ENCODE data around the gene FBXO42.
A peak's percentile ranks its signal among the peaks of the same experiment; 100 is the strongest.

FBXO42 gene

GRCh38 chr1:16321176-16321867, 31.0 kb downstream of the FBXO42 start:
- no peak for DNase-seq

GRCh38 chr1:16318555-16318954, 33.7 kb downstream of the FBXO42 start:
- DNase-seq = no peak

GRCh38 chr1:16315437-16315836, 36.8 kb downstream of the FBXO42 start:
- DNase-seq = no peak

GRCh38 chr1:16307222-16307621, 45.1 kb downstream of the FBXO42 start:
- DNase-seq = no peak

- no peak for DNase-seq
These were observed 49.3 kb downstream of the FBXO42 start for GRCh38 chr1:16302709-16303627.

DNA sequence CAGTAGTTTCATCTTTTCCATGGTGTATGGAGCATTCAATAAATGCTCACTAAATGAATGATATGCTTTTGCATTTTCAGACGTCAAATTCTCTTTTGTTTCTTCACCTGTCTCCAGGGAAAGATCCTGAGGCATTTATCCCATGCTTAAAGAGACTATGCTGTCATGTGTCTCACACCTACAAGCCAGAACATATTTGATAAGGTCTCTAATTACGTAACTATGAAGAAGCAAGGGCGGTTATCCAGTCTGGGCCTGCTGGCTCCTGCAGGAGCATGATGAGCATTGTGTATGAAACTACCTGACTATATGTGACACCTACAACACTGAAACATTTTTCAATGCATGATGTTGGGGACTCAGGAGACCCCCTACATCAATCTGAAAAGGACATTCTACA, 51.8 kb downstream of the FBXO42 start:
- no peak for DNase-seq

DNA sequence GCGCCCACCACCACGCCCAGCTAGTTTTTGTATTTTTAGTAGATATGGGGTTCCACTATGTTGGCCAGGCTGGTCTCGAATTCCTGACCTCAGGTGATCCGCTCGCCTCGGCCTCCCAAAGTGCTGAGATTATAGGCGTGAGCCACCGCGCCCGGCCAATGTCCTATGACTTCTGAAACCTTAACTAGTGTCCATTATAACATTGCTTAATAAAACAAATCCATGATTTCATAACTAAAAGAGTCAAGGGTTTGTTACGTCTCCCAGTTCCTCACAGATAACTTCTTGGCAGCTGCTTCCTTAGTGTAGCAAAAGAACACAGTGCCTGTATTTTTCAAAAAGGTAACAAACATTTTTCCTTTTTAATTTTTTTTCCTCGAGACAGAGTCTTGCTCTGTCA, 53.6 kb downstream of the FBXO42 start:
- no peak for DNase-seq

GRCh38 chr1:16296643-16297042, 55.6 kb downstream of the FBXO42 start:
- no peak for DNase-seq

GRCh38 chr1:16294219-16295212, 57.8 kb downstream of the FBXO42 start:
- no peak for DNase-seq

GRCh38 chr1:16293538-16293937, 58.7 kb downstream of the FBXO42 start:
- DNase-seq = no peak

- DNase-seq = no peak
These were observed 59.5 kb downstream of the FBXO42 start for GRCh38 chr1:16292739-16293138.

DNA sequence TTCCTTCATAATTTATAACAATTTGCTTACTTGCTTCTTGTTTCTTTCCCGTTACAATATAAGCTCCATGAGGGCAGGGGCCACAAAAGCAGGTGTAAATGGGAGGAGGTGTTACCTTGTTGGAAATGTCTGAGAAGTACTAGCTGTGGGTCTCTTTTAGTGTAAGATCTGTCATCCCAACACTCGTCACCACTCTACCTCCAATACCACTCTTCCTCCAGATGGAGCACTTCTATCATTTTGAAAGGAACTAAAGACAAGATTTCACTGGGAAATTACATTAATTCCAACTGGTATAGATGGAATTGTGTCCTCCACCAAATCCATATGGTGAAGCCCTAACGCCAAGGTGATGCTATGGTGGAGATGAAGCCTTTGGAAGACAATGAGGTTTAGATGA, 62.3 kb downstream of the FBXO42 start:
- DNase-seq = no peak

DNA sequence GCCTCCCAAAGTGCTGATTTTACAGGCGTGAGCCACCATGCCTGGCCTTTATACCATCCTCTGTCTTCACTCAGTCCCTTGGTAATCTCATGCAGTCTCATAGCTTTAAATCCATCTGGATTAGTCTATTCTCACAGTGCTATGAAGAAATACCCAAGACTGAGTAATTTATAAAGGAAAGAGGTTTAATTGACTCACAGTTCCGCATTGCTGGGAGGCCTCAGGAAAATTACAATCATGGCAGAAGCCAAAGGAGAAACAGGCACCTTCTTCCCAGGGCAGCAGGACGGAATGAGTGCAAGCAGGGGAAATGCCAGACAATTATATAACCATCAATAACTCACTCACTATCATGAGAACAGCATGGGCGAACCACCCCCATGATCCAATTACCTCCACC, 66.2 kb downstream of the FBXO42 start:
- peak; percentile 83 for DNase-seq

- DNase-seq = no peak
These were observed 70.5 kb downstream of the FBXO42 start for GRCh38 chr1:16281765-16282164.

- DNase-seq = no peak
These were observed 73.1 kb downstream of the FBXO42 start for GRCh38 chr1:16279186-16279585.

DNA sequence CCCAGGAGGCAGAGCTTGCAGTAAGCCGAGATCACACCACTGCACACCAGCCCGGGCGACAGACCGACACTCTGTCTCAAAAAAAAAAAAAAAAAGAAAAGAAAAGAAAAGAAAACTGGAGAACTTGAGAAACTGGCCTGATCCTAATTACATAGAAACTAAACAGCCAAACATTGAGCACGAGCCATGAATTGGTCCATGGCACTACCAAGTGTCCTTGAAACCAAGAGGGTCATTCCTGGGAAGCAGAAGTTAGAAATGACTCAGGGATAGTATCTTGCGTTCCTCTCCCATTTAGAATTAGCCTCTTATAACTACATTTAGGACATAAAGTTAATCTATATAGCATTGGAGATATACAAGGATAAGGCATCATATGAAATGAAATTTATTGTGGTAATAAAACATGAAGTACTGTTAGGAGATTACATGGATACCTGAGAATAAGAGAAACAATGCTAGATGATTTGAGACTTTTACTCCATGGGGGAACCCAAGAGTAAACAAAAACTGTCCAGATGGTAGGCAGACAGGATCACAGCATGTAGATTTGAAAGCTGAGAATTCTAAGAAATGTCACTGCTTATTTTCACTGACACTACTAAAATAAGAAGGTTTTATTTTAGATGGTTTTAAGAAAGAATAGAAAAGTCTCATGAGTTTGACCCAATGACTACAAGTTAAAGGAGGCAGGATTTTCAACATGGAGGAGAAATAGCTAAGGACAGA, 75.8 kb downstream of the FBXO42 start:
- no peak for DNase-seq

- no peak for DNase-seq
These were observed 76.7 kb downstream of the FBXO42 start for GRCh38 chr1:16275591-16275990.

DNA sequence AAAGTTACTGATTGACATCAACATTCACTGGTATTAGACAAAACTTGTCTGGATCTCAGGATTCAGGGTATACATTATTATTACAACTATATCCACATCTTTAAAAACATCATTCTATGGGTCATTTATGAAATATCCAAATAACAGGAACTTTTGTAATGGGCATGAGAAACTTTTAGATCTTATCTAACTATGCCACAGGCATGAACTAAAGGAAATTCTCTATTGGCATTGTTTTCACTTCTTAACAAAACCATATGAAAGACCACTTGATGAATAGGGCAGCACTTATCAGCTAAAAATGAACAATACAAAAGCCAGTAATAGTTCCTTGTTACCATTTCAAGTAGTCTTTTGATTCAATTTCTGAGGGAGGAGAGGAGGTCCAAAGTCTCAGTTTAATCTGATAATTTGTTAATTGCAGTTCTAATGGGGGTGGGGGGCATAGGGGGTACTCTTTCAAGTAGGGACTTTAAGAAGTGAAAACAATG, 84.5 kb downstream of the FBXO42 start:
- no peak for DNase-seq

DNA sequence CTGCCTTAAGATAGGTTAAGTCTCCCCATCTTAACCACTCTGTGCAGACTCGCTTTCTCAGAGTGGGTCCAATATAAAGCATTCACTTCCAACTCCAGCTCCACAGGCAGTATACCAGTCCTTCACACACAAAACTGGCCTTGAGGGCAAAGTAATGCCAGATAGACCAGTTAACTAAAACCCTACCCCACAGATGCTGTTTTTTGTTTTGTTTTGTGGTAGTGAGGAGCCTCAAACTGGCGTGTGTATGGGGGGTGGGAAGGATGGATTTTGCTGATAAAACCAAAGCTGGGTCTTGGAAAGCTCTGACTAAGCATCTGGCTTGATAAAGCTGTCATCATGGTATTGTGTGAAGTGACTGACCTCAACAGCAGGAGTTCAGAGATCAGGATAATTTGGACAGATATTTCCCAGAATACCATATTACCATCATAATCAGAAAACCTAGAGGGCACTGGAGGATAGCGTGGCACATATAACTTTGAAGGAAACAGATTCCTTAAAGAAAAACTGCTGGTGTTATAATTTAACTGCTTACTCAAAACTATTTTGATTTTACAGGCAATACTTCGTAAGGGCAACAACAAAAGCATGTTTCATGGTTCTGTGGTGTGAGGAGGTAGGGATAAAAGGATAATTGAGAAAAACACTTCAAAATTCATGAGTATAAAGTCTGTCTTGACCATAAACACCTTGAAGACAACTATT, 85.7 kb downstream of the FBXO42 start:
- DNase-seq = no peak

DNA sequence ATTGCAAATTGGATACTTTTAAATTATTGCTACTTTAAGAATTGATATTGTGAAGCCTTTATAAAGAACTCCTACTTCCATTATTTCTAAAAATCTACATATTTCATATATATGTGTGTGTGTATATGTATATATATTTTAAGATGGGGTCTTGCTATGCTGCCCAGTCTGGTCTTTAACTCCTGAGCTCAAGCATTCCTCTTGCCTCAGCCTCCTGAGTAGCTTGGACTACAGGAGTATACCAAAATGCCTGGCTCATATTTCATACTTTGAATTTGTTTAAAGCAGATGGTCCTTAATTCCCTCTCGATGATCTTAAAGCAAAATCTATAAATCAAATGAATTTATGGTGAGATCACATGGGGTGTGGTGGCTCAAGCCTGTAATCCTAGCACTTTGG, 90.2 kb downstream of the FBXO42 start:
- DNase-seq = no peak

DNA sequence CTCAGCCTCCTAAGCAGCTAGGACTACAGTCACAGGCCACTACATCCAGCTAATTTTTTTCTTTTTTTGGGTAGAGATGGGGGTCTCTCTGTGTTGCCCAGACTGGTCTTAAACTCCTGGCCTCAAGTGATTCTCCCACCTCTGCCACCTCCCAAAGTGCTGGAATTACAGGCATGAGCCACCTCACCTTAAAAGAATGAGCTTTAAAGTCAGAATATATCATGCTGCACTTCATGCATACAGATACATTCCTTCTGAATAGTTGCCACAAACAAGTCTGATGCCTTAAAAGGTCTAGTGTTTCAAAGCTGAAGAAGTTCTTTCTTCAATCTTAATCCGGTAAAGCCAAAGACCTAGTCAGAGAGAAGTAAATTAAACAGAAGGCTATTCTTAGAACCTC, 91.5 kb downstream of the FBXO42 start:
- no peak for DNase-seq

Data from NCI-H82 (cell line).